ENCODE results near the gene GEMIN5. TPM values are rescaled to one million over a fixed set of nuclear protein-coding genes. Genes with fewer than 3 reads are reported as not detected.

Gene GEMIN5
- total RNA-seq, 3 donors from 2014 or later: 14.4 to 23.2 (median 19.3) TPM

- H3K4me1 ChIP-seq: peaks cover 0 to 4% of the 10 kb centered on the region in 2 donors
- H3K36me3 ChIP-seq: no peaks in the 10 kb centered on the region
- TF ChIP-seq POLR2A (IDR thresholded peaks at IDR 0.05) (no peak), CTCF (IDR thresholded peaks at IDR 0.05) (no peak), POLR2AphosphoS5 (IDR thresholded peaks at IDR 0.05) (no peak)
- H3K27ac ChIP-seq: no peak overlapping the region
- no peak for DNase-seq (ENCODE audit: low spot score in 2 of 2)
- H3K4me3 ChIP-seq: no peak overlapping the region
- H3K27me3 ChIP-seq: no peaks in the 10 kb centered on the region
- intact Hi-C loops (cut with DNase I; ENCODE audit: low total_unique reads): no loop called here
- H3K9me3 ChIP-seq: no peaks in the 10 kb centered on the region
Observed at GRCh38 chr5:154866841-154867240, 71.2 kb downstream of the GEMIN5 start.

- H3K27ac ChIP-seq: no peak overlapping the region
Observed at GRCh38 chr5:154865466-154866184, 72.4 kb downstream of the GEMIN5 start.

DNA sequence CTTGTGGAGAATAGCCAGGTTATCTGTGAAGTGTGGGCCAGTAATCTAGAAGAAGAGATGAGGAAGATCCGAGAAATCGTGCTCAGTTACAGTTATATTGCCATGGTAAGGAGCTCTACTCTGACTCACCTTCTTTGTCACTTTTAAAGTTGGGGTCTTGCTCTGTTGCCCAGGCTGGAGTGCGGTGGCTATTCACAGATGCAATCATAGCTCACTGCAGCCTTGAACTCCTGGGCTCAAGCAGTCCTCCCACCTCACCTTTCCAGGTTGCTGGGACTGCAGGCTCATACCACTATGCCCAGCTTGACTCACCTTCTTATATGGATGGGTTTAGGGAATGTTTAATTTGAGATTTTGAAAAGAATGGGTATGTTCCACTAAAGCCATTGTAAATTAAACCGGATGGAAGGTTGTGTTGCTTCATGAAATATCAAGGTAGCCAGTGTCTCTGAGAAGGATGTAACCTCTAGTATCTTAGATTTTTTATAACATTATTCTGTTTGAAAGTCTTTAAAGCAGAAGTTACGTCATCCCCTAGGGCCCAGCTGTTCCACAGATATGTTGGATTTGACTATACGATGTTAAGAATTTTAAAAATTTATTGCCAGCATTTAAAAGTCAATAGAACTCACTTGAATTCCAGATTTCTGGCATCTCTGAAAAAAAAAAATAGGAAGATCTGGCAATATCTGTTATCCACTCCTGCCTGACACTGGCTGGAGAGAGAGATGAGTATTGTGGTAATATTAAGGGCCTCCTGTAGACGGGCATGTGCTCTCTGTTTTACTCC is 74.5 kb downstream of the GEMIN5 start:
- no peak for DNase-seq (ENCODE audit: low spot score in 2 of 2)
- no peaks in the 10 kb centered on the region for H3K36me3 ChIP-seq
- peaks cover 1 to 5% of the 10 kb centered on the region in 2 donors for H3K4me1 ChIP-seq
- no peaks in the 10 kb centered on the region for H3K27me3 ChIP-seq
- intact Hi-C loops (cut with DNase I; ENCODE audit: low total_unique reads): no loop called here
- TF ChIP-seq CTCF (IDR thresholded peaks at IDR 0.05): no peak
- H3K27ac ChIP-seq: no peak overlapping the region
- peak overlapping the region in 1 of 3 donors; percentile 2 for H3K4me3 ChIP-seq
- H3K9me3 ChIP-seq: no peaks in the 10 kb centered on the region

More at GRCh38 chr5:154865466-154866184, 72.4 kb downstream of the GEMIN5 start:
- Histone ChIP-seq H3K4me3 (no peak overlapping the region), H3K4me1 (peaks cover 0 to 4% of the 10 kb centered on the region in 2 donors), H3K36me3 (no peaks in the 10 kb centered on the region), H3K27me3 (no peaks in the 10 kb centered on the region), H3K9me3 (no peaks in the 10 kb centered on the region)
- TF ChIP-seq POLR2A (IDR thresholded peaks at IDR 0.05) (no peak), CTCF (IDR thresholded peaks at IDR 0.05) (no peak)
- no peak for DNase-seq (ENCODE audit: low spot score in 2 of 2)
- intact Hi-C loops (cut with DNase I; ENCODE audit: low total_unique reads): no loop called here

DNA sequence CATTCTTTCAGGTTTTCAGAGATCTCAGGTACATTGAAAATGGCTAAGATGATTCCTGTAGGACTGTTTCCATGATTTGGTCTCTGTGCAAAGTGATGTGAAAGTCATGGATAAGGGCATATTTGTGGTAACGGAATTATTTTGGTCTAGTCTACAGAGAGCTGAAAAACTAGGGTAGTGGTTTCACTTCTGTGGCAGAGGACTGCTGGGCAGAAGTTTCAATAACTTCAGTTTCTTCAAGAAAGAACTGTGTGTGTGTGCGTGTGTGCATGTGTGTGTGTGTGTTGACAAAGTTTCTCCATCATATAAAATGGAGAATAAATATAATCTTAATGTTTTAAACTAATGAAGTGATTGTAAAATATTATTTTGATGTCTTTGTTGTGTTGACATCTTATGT is 75.2 kb downstream of the GEMIN5 start:
- intact Hi-C loops (cut with DNase I; ENCODE audit: low total_unique reads): no loop called here
- no peak for DNase-seq (ENCODE audit: low spot score in 2 of 2)
- peaks cover 0 to 5% of the 10 kb centered on the region in 2 donors for H3K4me1 ChIP-seq
- no peaks in the 10 kb centered on the region for H3K9me3 ChIP-seq
- H3K27ac ChIP-seq: no peak overlapping the region
- H3K36me3 ChIP-seq: no peaks in the 10 kb centered on the region
- TF ChIP-seq POLR2AphosphoS5 (IDR thresholded peaks at IDR 0.05) (no peak), CTCF (IDR thresholded peaks at IDR 0.05) (no peak), POLR2A (IDR thresholded peaks at IDR 0.05) (no peak)
- peak overlapping the region in 1 of 3 donors; percentile 2 for H3K4me3 ChIP-seq
- no peaks in the 10 kb centered on the region for H3K27me3 ChIP-seq

DNA sequence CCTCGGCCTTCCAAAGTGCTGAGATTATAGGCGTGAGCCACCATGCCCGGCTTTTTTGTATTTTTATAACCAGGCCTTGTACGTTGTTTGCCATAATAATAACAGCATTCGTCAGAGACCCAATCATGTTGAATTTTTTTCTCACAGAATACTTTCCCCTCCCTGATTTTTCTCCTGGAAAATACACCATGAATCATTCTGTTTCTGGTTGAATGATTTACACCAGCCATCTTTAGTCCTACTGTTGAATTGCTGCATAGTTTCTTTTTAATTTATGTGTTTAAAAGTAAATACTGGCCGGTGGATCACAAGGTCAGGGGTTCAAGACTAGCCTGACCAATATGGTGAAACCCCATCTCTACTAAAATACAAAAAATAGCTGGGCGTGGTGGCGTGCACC is 76.1 kb downstream of the GEMIN5 start:
- Histone ChIP-seq H3K4me3 (peak overlapping the region in 1 of 3 donors; percentile 81), H3K9me3 (no peaks in the 10 kb centered on the region), H3K27ac (no peak overlapping the region), H3K27me3 (no peaks in the 10 kb centered on the region), H3K4me1 (peaks cover 0 to 5% of the 10 kb centered on the region in 2 donors), H3K36me3 (no peaks in the 10 kb centered on the region)
- no peak for DNase-seq (ENCODE audit: low spot score in 2 of 2)
- TF ChIP-seq POLR2A (IDR thresholded peaks at IDR 0.05): no peak
- TF ChIP-seq CTCF (IDR thresholded peaks at IDR 0.05): no peak
- TF ChIP-seq POLR2AphosphoS5 (IDR thresholded peaks at IDR 0.05): no peak
- intact Hi-C loops (cut with DNase I; ENCODE audit: low total_unique reads): no loop called here
